Kidney (tissue), 14 donors: Measurements from ENCODE around the gene SFT2D2. TPM values are rescaled to one million over a fixed set of nuclear protein-coding genes. Genes with fewer than 3 reads are reported as not detected.

ENCODE experiments used
- DNase-seq, 5 donors: peaks; one replicate each; pipeline ENCODE4 v3.0.0-alpha.2; 2013 to 2020
- FAIRE-seq: peaks from 2 replicates; lab custom pipeline; 2012; peaks lifted over from hg19 to GRCh38; lab: Jason Lieb, UNC
- H3K27ac ChIP-seq, 2 donors: one replicate each; pipeline ENCODE4 v1.7.0; 2013; ENCODE audit warnings: low read depth in 2 of 2, low read length in 2 of 2, inconsistent platforms in 1 of 2
- H3K27me3 ChIP-seq: one replicate; pipeline ENCODE4 v1.7.1; 2013; ENCODE audit warnings: low read length, inconsistent platforms; ENCODE audit not compliant: control insufficient read depth, insufficient read depth
- H3K36me3 ChIP-seq, 3 donors: one replicate each; pipeline versions ENCODE4 v1.7.0 to v1.7.1; 2013; ENCODE audit warnings: low read length in 3 of 3, control low read depth in 1 of 3, inconsistent platforms in 1 of 3; ENCODE audit not compliant: insufficient read depth in 3 of 3, control insufficient read depth in 2 of 3
- H3K4me1 ChIP-seq, 3 donors: one replicate each; pipeline versions ENCODE4 v1.7.0 to v1.7.1; 2013; ENCODE audit warnings: low read length in 3 of 3, inconsistent platforms in 1 of 3, low read depth in 1 of 3; ENCODE audit not compliant: control insufficient read depth in 2 of 3, insufficient read depth in 2 of 3
- H3K4me3 ChIP-seq, 3 donors: one replicate each; pipeline versions ENCODE4 v1.7.0 to v1.8.1; 2013; ENCODE audit warnings: low read length in 3 of 3, control low read depth in 1 of 3, inconsistent platforms in 1 of 3
- H3K9ac ChIP-seq, 3 donors: one replicate each; pipeline versions ENCODE4 v1.7.0 to v1.7.1; 2013; ENCODE audit warnings: low read length in 3 of 3, control low read depth in 1 of 3, inconsistent platforms in 1 of 3
- H3K9me3 ChIP-seq, 3 donors: one replicate each; pipeline versions ENCODE4 v1.7.0 to v1.7.1; 2013; ENCODE audit warnings: low read length in 3 of 3, control low read depth in 1 of 3, inconsistent platforms in 1 of 3; ENCODE audit not compliant: control insufficient read depth in 2 of 3, insufficient read depth in 1 of 3
- CTCF ChIP-seq: IDR thresholded peaks from 3 replicates; pipeline ENCODE4 v1.5.1; 2012; ENCODE audit warnings: mild to moderate bottlenecking, moderate library complexity, borderline replicate concordance; ENCODE audit not compliant: insufficient read depth; ENCODE audit errors: extremely low read depth
- intact Hi-C: fragments of 100-400 bp; cut with DNase I; formaldehyde crosslinking; loops from one replicate; pipeline ENCODE4 v1.11.1; 2022
- polyA plus RNA-seq: library from polyadenylated mRNA; stranded (reverse); fragments of 350-450 nt; fragmentation: Illumina TruSeq; extraction: RNeasy Lipid Tissue Mini Kit (QIAGEN cat#74804); gene quantifications from one replicate; pipeline ENCODE4 v1.2.3, GENCODE V29; 2014; ENCODE audit warnings: low read depth, low replicate concordance; ENCODE audit not compliant: insufficient read depth
- total RNA-seq: library from RNA; stranded (reverse); fragmentation: NEBNext Ultra II Directional; extraction: Animal tissue kit (Norgen Biotek cat#: 25700); gene quantifications from one replicate; pipeline ENCODE4 v1.2.1, GENCODE V29; 2021
- donor health status: control.
- donor health status: control.
- donor health status: control.
- donor health status: control.
- donor health status: control.
- donor health status: DM: yes; HTN: yes; CAD: no.
- donor health status: Normal renal cell carcinoma (clear cell type).

Gene SFT2D2
- total and polyA plus RNA-seq, 2 donors from 2014 or later, result 7.4 to 89.3 TPM

DNA sequence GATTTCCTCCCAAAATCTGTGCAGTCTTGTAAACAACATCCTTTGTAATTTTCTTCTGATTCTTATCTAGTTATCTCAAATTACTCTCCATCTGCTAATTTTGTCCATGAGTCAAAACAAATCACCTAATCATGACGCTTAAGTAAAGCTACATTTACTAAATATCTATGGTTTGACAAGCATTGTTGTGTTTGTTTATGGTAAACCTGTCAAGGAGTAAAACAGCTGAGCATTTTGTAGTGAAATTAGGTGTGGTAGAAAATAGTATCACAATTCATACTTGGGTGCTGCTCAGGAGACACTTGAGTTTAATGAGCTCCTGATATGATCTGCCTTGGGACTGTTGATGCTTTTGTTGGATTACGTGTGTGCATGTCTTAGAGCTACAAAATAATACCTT lies 35.4 kb upstream of the SFT2D2 start:
- Histone ChIP-seq H3K9ac (no peak overlapping the region), H3K4me3 (no peak overlapping the region), H3K9me3 (no peaks in the 10 kb centered on the region), H3K4me1 (no peaks in the 10 kb centered on the region), H3K27me3 (no peaks in the 10 kb centered on the region), H3K36me3 (peaks cover 8 to 16% (median 9%) of the 10 kb centered on the region in 3 donors), H3K27ac (no peak overlapping the region)
- no peak for TF ChIP-seq CTCF
- DNase-seq, result no peak
- no peak for FAIRE-seq
- intact Hi-C loops, result no loop called here

GRCh38 chr1:168195199-168196135 lies 30.3 kb upstream of the SFT2D2 start:
- peaks cover 6 to 13% (median 8%) of the 10 kb centered on the region in 3 donors for H3K36me3 ChIP-seq
- no peaks in the 10 kb centered on the region for H3K9me3 ChIP-seq
- no peak for TF ChIP-seq CTCF
- DNase-seq (no peak), FAIRE-seq (no peak)
- no peaks in the 10 kb centered on the region for H3K27me3 ChIP-seq
- H3K4me3 ChIP-seq, result no peak overlapping the region
- intact Hi-C loops, result no loop called here
- no peak overlapping the region for H3K9ac ChIP-seq
- no peaks in the 10 kb centered on the region for H3K4me1 ChIP-seq
- no peak overlapping the region for H3K27ac ChIP-seq

- no peak for TF ChIP-seq CTCF
- peaks cover 6 to 16% (median 8%) of the 10 kb centered on the region in 3 donors for H3K36me3 ChIP-seq
Measured at GRCh38 chr1:168199056-168199455, 26.7 kb upstream of the SFT2D2 start.

More at GRCh38 chr1:168199056-168199455, 26.7 kb upstream of the SFT2D2 start:
- intact Hi-C loops, result no loop called here
- Histone ChIP-seq H3K27me3 (no peaks in the 10 kb centered on the region), H3K4me3 (no peak overlapping the region), H3K9ac (no peak overlapping the region), H3K9me3 (no peaks in the 10 kb centered on the region), H3K27ac (no peak overlapping the region), H3K4me1 (no peaks in the 10 kb centered on the region)
- no peak for DNase-seq
- FAIRE-seq, result no peak
